Transverse colon (tissue), 4 donors: Measurements from ENCODE around the gene ICA1. TPM values are rescaled to one million over a fixed set of nuclear protein-coding genes. Genes with fewer than 3 reads are reported as not detected.

Experiments used
- DNase-seq: peaks from one replicate; pipeline ENCODE4 v3.0.0-alpha.2; 2019
- H3K27ac ChIP-seq, 4 donors: fragments of 200-600 bp; sonication (generic); 2 replicates each; pipeline ENCODE4 v1.5.1; 2016 to 2018; ENCODE audit warnings: inconsistent platforms in 4 of 4
- H3K27me3 ChIP-seq: fragments of 200-600 bp; sonication (generic); 2 replicates; pipeline ENCODE4 v1.5.1; 2017; ENCODE audit warnings: inconsistent platforms
- H3K36me3 ChIP-seq, 4 donors: fragments of 200-600 bp; sonication (generic); 2 replicates each; pipeline ENCODE4 v1.5.1; 2017 to 2019; ENCODE audit warnings: inconsistent platforms in 4 of 4
- H3K4me1 ChIP-seq, 4 donors: fragments of 200-600 bp; sonication (generic); 2 replicates each; pipeline ENCODE4 v1.5.1; 2017 to 2020; ENCODE audit warnings: inconsistent platforms in 4 of 4
- H3K4me3 ChIP-seq, 4 donors: fragments of 200-600 bp; sonication (generic); 1 replicate in 1 of 4; 2 replicates in 3 of 4; pipeline versions ENCODE4 v1.5.1 to v1.6.1; 2017 to 2019; ENCODE audit warnings: inconsistent platforms in 4 of 4
- H3K9me3 ChIP-seq, 2 donors: fragments of 200-600 bp; sonication (generic); 2 replicates each; pipeline ENCODE4 v1.5.1; 2017 to 2019; ENCODE audit warnings: inconsistent platforms in 2 of 2
- CTCF ChIP-seq, 5 experiments: fragments of 200-600 bp in 3 of 5; fragments of 450-650 bp in 2 of 5; sonication (generic) in 3 of 5; IDR thresholded peaks; 1 replicate in 2 of 5; 2 replicates in 3 of 5; pipeline ENCODE4 v1.5.1; 2016 to 2017; ENCODE audit warnings: antibody characterized with exemption in 5 of 5, inconsistent platforms in 3 of 5, mild to moderate bottlenecking in 2 of 5, moderate library complexity in 1 of 5
- EP300 ChIP-seq: sonication (generic); formaldehyde crosslinking; IDR thresholded peaks from one replicate; pipeline ENCODE4 v1.6.1; 2017; ENCODE audit warnings: antibody characterized with exemption, low read depth
- POLR2A ChIP-seq: fragments of 450-650 bp; IDR thresholded peaks from one replicate; pipeline ENCODE4 v1.6.1; 2016; ENCODE audit warnings: antibody characterized with exemption, mild to moderate bottlenecking, moderate library complexity
- POLR2AphosphoS5 ChIP-seq, 3 donors: sonication (generic); formaldehyde crosslinking; IDR thresholded peaks; one replicate each; pipeline ENCODE4 v1.6.1; 2016; ENCODE audit warnings: antibody characterized with exemption in 3 of 3
- WGBS, 2 donors: methylation state at CpG; one replicate each; pipeline ENCODE4 v1.1.5; 2018; ENCODE audit warnings: low coverage in 1 of 2; 5-methylcytosine and 5-hydroxymethylcytosine counted together
- in situ Hi-C, 4 donors: fragments of 200-750 bp; cut with MboI; loops; one replicate each; pipeline versions ENCODE4 v1.15.0 to v1.15.1; 2017; ENCODE audit warnings: low sequenced_read_pairs in 3 of 4, low pct_ligation_motif_present in 1 of 4, low pct_unique_long_range_greater_than_20kb in 1 of 4
- intact Hi-C: fragments of 100-400 bp; cut with DNase I; formaldehyde crosslinking; loops from one replicate; pipeline ENCODE4 v1.15.1; 2023; ENCODE audit warnings: low total_unique reads
- total RNA-seq, 4 donors: library from RNA; depleted of rRNA; stranded (reverse); fragments of >200 nt; gene quantifications; one replicate each; pipeline ENCODE4 v1.1.0, GENCODE V29; 2016

The ICA1 gene
- total RNA-seq, 4 donors from 2014 or later, result 47.9 to 79.4 (median 54.3) TPM

GRCh38 chr7:8201846-8202441 is 60.0 kb downstream of the ICA1 start:
- in situ Hi-C loops, result loop anchor here in 3 of 4 donors (25.0 kb wide), 2 partner anchors 615 to 765 kb away; no protein-coding TSS in a partner anchor
- no peaks in the 10 kb centered on the region for H3K36me3 ChIP-seq
- no peak overlapping the region for H3K4me3 ChIP-seq
- 73 to 89% methylated on average over 2 to 3 of the region's 3 CpGs for WGBS, 2 donors
- H3K27me3 ChIP-seq, result no peaks in the 10 kb centered on the region
- no peaks in the 10 kb centered on the region for H3K4me1 ChIP-seq
- TF ChIP-seq EP300 (no peak), POLR2A (no peak), CTCF (IDR thresholded peaks at IDR 0.05) (no peak), POLR2AphosphoS5 (IDR thresholded peaks at IDR 0.05) (no peak)
- H3K27ac ChIP-seq, result no peak overlapping the region
- no peak for DNase-seq
- intact Hi-C loops, result no loop called here
- H3K9me3 ChIP-seq, result no peaks in the 10 kb centered on the region

GRCh38 chr7:8200717-8201116 is 61.2 kb downstream of the ICA1 start:
- Histone ChIP-seq H3K4me3 (no peak overlapping the region), H3K27ac (no peak overlapping the region), H3K4me1 (no peaks in the 10 kb centered on the region), H3K9me3 (no peaks in the 10 kb centered on the region), H3K36me3 (no peaks in the 10 kb centered on the region), H3K27me3 (no peaks in the 10 kb centered on the region)
- in situ Hi-C loops, result loop anchor here in 3 of 4 donors (25.0 kb wide), 2 partner anchors 613 to 763 kb away; no protein-coding TSS in a partner anchor
- TF ChIP-seq POLR2A (no peak), EP300 (no peak), CTCF (IDR thresholded peaks at IDR 0.05) (no peak), POLR2AphosphoS5 (IDR thresholded peaks at IDR 0.05) (no peak)
- WGBS, 2 donors, result 77 to 100% methylated on average over 1 of the region's 1 CpG
- intact Hi-C loops, result no loop called here
- no peak for DNase-seq

GRCh38 chr7:8200316-8200715 is 61.7 kb downstream of the ICA1 start:
- H3K27ac ChIP-seq, result no peak overlapping the region
- no peaks in the 10 kb centered on the region for H3K4me1 ChIP-seq
- intact Hi-C loops, result no loop called here
- TF ChIP-seq POLR2AphosphoS5 (IDR thresholded peaks at IDR 0.05) (no peak), EP300 (no peak), CTCF (IDR thresholded peaks at IDR 0.05) (no peak), POLR2A (no peak)
- no peaks in the 10 kb centered on the region for H3K36me3 ChIP-seq
- 84 to 92% methylated on average over 4 of the region's 4 CpGs for WGBS, 2 donors
- DNase-seq, result no peak
- in situ Hi-C loops, result loop anchor here in 3 of 4 donors (25.0 kb wide), 2 partner anchors 613 to 763 kb away; no protein-coding TSS in a partner anchor
- no peaks in the 10 kb centered on the region for H3K9me3 ChIP-seq
- H3K4me3 ChIP-seq, result no peak overlapping the region
- H3K27me3 ChIP-seq, result no peaks in the 10 kb centered on the region

GRCh38 chr7:8197994-8198698 is 63.8 kb downstream of the ICA1 start:
- Histone ChIP-seq H3K27ac (no peak overlapping the region), H3K9me3 (no peaks in the 10 kb centered on the region), H3K36me3 (no peaks in the 10 kb centered on the region), H3K4me3 (no peak overlapping the region), H3K4me1 (no peaks in the 10 kb centered on the region), H3K27me3 (no peaks in the 10 kb centered on the region)
- intact Hi-C loops (no loop called here), in situ Hi-C loops (no loop called here)
- TF ChIP-seq CTCF (IDR thresholded peaks at IDR 0.05), result no peak
- no peak for TF ChIP-seq POLR2AphosphoS5 (IDR thresholded peaks at IDR 0.05)
- no peak for TF ChIP-seq POLR2A
- no peak for TF ChIP-seq EP300
- no peak for DNase-seq
- 78 to 84% methylated on average over 5 of the region's 5 CpGs for WGBS, 2 donors
